T-helper 2 cell treated with Interferon-gamma antibody and Interleukin-4, amounts not matched to agents 5 μg/mL and 100 μg/mL, for 36 hours (primary cell): ENCODE data around the gene HARS1.
"Not testable (repeated sequence)": the region's sequence is repeated elsewhere in the genome, so short reads cannot be mapped to it uniquely, and the experiment has no call there.

Source experiments
- DNase-seq: peaks from one replicate; pipeline ENCODE4 v3.0.0; 2021; ENCODE audit warnings: low spot score
- H3K27ac Mint-ChIP-seq: one replicate; pipeline ENCODE4 v1.8.0; 2021; ENCODE audit warnings: mild to moderate bottlenecking, mixed read lengths
- H3K27me3 Mint-ChIP-seq: one replicate; pipeline ENCODE4 v1.8.0; 2021; ENCODE audit warnings: low read depth, mixed read lengths
- H3K36me3 Mint-ChIP-seq: one replicate; pipeline ENCODE4 v1.8.0; 2021; ENCODE audit warnings: low read depth, mixed read lengths
- H3K4me1 Mint-ChIP-seq: one replicate; pipeline ENCODE4 v1.8.0; 2021; ENCODE audit warnings: low read depth, mixed read lengths
- H3K4me3 Mint-ChIP-seq: one replicate; pipeline ENCODE4 v1.8.0; 2022; ENCODE audit warnings: mild to moderate bottlenecking, moderate library complexity, mixed read lengths
- H3K9me3 Mint-ChIP-seq: one replicate; pipeline ENCODE4 v1.8.0; 2021; ENCODE audit warnings: mixed read lengths

HARS1 gene, protein sequence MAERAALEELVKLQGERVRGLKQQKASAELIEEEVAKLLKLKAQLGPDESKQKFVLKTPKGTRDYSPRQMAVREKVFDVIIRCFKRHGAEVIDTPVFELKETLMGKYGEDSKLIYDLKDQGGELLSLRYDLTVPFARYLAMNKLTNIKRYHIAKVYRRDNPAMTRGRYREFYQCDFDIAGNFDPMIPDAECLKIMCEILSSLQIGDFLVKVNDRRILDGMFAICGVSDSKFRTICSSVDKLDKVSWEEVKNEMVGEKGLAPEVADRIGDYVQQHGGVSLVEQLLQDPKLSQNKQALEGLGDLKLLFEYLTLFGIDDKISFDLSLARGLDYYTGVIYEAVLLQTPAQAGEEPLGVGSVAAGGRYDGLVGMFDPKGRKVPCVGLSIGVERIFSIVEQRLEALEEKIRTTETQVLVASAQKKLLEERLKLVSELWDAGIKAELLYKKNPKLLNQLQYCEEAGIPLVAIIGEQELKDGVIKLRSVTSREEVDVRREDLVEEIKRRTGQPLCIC

GRCh38 chr5:140690941-140691924 is at the start of gene HARS1, which contains the start of gene HARS2:
Gene HARS1, minus strand, starts transcription at chr5:140691370. Its CDS starts 66 bp downstream, at chr5:140691304.
Gene HARS2, plus strand, starts transcription at chr5:140691455. Its CDS starts 194 bp downstream, at chr5:140691649.
- H3K4me1 Mint-ChIP-seq = peaks cover 25% of the 10 kb centered on the region
- H3K4me3 Mint-ChIP-seq = peak within 1 kb of the TSS; percentile 100
- peak; percentile 89 for DNase-seq
- H3K36me3 Mint-ChIP-seq = peaks cover 43% of the 10 kb centered on the region
- peak within 1 kb of the TSS; percentile 95 for H3K27ac Mint-ChIP-seq
- H3K9me3 Mint-ChIP-seq = no peaks in the 10 kb centered on the region
- H3K27me3 Mint-ChIP-seq = no peaks in the 10 kb centered on the region

- Mint-ChIP-seq H3K9me3 (peaks cover 30% of the 10 kb centered on the region), H3K27me3 (peaks cover 5% of the 10 kb centered on the region), H3K36me3 (no peaks in the 10 kb centered on the region), H3K4me3 (no peak overlapping the region), H3K4me1 (no peaks in the 10 kb centered on the region), H3K27ac (no peak overlapping the region)
- no peak for DNase-seq
These were observed 46.3 kb upstream of the HARS1 start for GRCh38 chr5:140737486-140737885.

GRCh38 chr5:140734354-140734753 is 43.2 kb upstream of the HARS1 start:
- no peaks in the 10 kb centered on the region for H3K4me1 Mint-ChIP-seq
- peaks cover 13% of the 10 kb centered on the region for H3K9me3 Mint-ChIP-seq
- peaks cover 5% of the 10 kb centered on the region for H3K27me3 Mint-ChIP-seq
- H3K36me3 Mint-ChIP-seq = no peaks in the 10 kb centered on the region
- no peak overlapping the region for H3K4me3 Mint-ChIP-seq
- DNase-seq = no peak
- no peak overlapping the region for H3K27ac Mint-ChIP-seq

DNA sequence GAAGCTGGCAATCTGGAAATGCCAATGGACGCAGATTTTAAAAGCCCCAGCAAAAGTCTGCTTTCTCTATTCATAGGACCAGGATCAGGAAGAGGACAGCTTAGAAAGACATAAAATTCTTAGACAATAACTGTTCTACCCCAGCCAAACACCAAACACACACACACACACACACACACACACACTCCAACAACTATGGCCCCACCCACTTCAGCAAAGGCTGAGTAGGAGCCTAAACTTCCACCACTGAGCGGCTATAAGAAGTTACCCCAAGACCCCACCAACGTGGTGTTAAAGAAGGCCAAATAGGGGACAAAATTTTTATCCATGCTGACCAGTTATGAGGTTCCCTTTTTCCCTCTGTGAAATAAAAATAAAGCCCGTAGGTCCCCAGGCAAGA is 41.9 kb upstream of the HARS1 start:
- H3K36me3 Mint-ChIP-seq = no peaks in the 10 kb centered on the region
- no peak overlapping the region for H3K27ac Mint-ChIP-seq
- no peaks in the 10 kb centered on the region for H3K4me1 Mint-ChIP-seq
- H3K9me3 Mint-ChIP-seq = peaks cover 13% of the 10 kb centered on the region
- peaks cover 5% of the 10 kb centered on the region for H3K27me3 Mint-ChIP-seq
- H3K4me3 Mint-ChIP-seq = no peak overlapping the region
- no peak for DNase-seq

GRCh38 chr5:140725799-140726471 is 34.8 kb upstream of the HARS1 start:
- Mint-ChIP-seq H3K27ac (peak overlapping the region; percentile 62), H3K27me3 (peaks cover 13% of the 10 kb centered on the region), H3K9me3 (no peaks in the 10 kb centered on the region), H3K4me3 (peak overlapping the region; percentile 82), H3K36me3 (peaks cover 2% of the 10 kb centered on the region), H3K4me1 (peaks cover 9% of the 10 kb centered on the region)
- peak; percentile 84 for DNase-seq

DNA sequence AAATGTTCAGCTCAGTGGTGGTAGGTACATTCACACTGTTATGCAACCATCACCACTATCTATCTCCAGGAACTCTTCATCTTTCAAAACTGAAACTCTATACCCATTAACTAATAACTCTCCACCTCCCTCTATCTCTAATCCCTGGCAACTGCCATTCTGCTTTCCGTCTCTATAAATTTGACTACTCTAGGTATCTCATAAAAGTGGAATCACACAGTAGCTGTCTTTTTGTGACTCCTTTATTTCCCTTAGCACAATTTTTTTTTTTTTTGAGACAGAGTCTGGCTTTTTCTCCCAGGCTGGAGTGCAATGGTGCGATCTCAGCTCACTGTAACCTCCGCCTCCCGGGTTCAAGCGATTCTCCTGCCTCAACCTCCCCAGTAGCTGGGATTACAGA is 30.2 kb upstream of the HARS1 start:
- H3K4me1 Mint-ChIP-seq = peaks cover 14% of the 10 kb centered on the region

DNA sequence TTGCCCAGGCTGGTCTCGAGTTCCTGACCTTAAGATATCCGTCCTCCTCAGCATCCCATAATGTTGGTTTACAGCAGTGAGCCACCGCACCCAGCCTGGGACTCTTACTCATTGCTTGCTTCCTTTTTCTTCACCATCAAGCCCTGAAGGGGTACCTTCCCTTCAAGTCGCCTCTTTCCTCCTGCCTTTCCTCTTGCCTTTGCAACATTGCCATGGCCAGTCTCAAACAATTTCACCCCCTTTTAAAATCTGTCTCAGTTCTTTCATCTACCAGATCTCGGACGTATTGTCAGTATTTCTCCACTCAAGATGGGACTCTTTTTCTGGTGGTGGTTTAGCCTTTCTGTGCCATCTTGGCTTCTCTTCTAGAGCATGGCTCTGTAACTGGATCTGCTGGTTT is 29.6 kb upstream of the HARS1 start:
- not testable (repeated sequence) for DNase-seq, H3K36me3 Mint-ChIP-seq, H3K4me1 Mint-ChIP-seq, H3K4me3 Mint-ChIP-seq, H3K27ac Mint-ChIP-seq, H3K9me3 Mint-ChIP-seq
- peaks cover 15% of the 10 kb centered on the region for H3K27me3 Mint-ChIP-seq

More for the DNA sequence above, 30.2 kb upstream of the HARS1 start:
- H3K27ac Mint-ChIP-seq, H3K9me3 Mint-ChIP-seq, H3K36me3 Mint-ChIP-seq, H3K4me3 Mint-ChIP-seq, DNase-seq: not testable (repeated sequence)
- peaks cover 15% of the 10 kb centered on the region for H3K27me3 Mint-ChIP-seq

DNA sequence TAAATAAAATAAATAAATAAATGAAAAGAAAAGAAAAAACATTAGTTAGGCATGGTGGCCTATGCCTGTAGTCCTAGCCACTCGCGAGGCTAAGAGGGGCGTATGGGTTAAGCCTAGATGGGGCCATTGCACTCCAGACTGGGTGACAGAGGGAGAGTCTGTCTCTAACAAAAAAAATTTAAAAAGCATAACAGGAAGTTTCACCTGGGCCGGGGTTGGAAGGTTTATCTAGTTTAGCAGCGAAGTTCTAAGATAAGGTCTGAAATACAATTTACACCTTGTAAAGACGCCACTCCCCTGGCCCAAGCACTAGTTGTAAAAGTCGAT is 27.1 kb upstream of the HARS1 start:
- Mint-ChIP-seq H3K36me3 (no peaks in the 10 kb centered on the region), H3K27ac (peak overlapping the region; percentile 42), H3K4me1 (peaks cover 4% of the 10 kb centered on the region), H3K27me3 (peaks cover 8% of the 10 kb centered on the region), H3K9me3 (no peaks in the 10 kb centered on the region), H3K4me3 (peak overlapping the region; percentile 34)
- no peak for DNase-seq

DNA sequence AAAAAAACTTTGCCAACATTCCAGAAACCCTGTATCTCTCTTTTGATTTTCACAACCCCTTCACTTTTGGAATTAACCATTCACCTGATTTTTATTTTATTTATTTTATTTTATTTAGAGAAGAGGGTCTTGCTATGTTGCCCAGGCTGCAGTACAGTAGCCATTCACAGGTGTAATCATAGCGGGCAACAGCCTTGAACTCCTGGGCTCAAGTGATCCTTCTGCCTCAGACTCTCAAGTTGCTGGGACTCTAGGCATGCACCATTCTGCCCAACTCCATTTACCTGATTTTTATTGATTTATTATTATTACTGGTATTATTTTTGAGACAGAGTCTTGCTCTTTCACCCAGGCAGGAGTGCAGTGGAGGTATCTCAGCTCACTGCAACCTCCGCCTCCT is 25.1 kb upstream of the HARS1 start:
- H3K27ac Mint-ChIP-seq, H3K9me3 Mint-ChIP-seq, DNase-seq, H3K36me3 Mint-ChIP-seq, H3K4me3 Mint-ChIP-seq, H3K27me3 Mint-ChIP-seq: not testable (repeated sequence)
- H3K4me1 Mint-ChIP-seq = peaks cover 13% of the 10 kb centered on the region

DNA sequence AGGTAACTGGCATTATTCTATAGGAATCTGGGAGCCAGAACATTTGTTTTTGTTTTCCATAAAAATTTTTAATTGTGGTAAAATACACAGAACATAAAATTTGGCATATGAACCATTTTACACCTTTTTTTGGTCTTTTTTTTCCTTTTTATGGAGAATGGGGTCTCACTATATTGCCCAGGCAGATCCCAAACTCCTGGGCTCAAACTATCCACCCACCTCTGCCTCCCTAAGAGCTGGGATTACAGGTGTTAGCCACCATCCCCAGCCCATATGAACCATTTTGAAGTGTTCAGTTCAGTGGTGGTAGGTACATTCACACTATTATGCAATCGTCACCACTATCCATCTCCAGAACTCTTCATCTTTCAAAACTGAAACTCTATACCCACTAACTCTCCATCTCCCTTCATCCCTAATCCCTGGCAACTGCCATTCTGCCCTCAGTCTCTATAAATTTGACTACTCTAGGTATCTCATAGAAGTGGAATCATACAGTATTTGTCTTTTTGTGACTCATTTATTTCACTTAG is 22.5 kb upstream of the HARS1 start:
- H3K27me3 Mint-ChIP-seq = peaks cover 7% of the 10 kb centered on the region
- no peak overlapping the region for H3K27ac Mint-ChIP-seq
- DNase-seq = no peak
- peaks cover 22% of the 10 kb centered on the region for H3K4me1 Mint-ChIP-seq
- H3K36me3 Mint-ChIP-seq = peaks cover 2% of the 10 kb centered on the region
- no peaks in the 10 kb centered on the region for H3K9me3 Mint-ChIP-seq
- H3K4me3 Mint-ChIP-seq = no peak overlapping the region

GRCh38 chr5:140711794-140712193 is 20.6 kb upstream of the HARS1 start:
- Mint-ChIP-seq H3K27ac (peak overlapping the region; percentile 64), H3K9me3 (no peaks in the 10 kb centered on the region), H3K4me1 (peaks cover 20% of the 10 kb centered on the region), H3K4me3 (peak overlapping the region; percentile 98), H3K36me3 (peaks cover 2% of the 10 kb centered on the region), H3K27me3 (peaks cover 7% of the 10 kb centered on the region)
- no peak for DNase-seq

- no peaks in the 10 kb centered on the region for H3K9me3 Mint-ChIP-seq
- H3K4me1 Mint-ChIP-seq = peaks cover 20% of the 10 kb centered on the region
- peak overlapping the region; percentile 98 for H3K27ac Mint-ChIP-seq
- peaks cover 7% of the 10 kb centered on the region for H3K27me3 Mint-ChIP-seq
- H3K36me3 Mint-ChIP-seq = peaks cover 7% of the 10 kb centered on the region
- peak overlapping the region; percentile 98 for H3K4me3 Mint-ChIP-seq
- DNase-seq = peak; percentile 90
These were observed 19.9 kb upstream of the HARS1 start for GRCh38 chr5:140710899-140711552.

DNA sequence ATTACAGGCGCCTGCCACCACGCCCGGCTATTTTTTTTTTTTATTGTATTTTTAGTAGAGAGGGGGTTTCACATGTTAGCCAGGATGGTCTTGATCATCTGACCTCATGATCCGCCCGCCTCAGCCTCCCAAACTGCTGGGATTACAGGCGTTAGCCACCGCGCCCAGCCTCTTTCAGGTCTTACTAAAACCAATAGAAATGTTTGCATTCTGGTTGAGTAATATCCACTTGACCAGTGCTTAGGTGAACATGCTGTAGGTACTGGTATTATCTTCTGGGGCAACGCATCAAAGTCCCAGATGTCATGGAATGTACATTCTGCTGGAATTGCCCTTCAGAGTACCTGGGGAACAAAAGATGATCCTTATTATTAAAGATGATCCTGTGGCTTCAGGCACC is 17.6 kb upstream of the HARS1 start:
- peaks cover 20% of the 10 kb centered on the region for H3K4me1 Mint-ChIP-seq
- peaks cover 22% of the 10 kb centered on the region for H3K36me3 Mint-ChIP-seq
- DNase-seq, H3K9me3 Mint-ChIP-seq, H3K27me3 Mint-ChIP-seq, H3K27ac Mint-ChIP-seq: not testable (repeated sequence)
- H3K4me3 Mint-ChIP-seq = peak overlapping the region; percentile 71
